ENCODE results near the gene CFHR5.

The CFHR5 gene

GRCh38 chr1:197041486-197042353, 64.4 kb downstream of the CFHR5 start:
- no peak for DNase-seq
- TF ChIP-seq GATA1 (IDR thresholded peaks at IDR 0.05; ENCODE audit: low read depth, low read length) (no peak), POLR2A (IDR thresholded peaks at IDR 0.05; ENCODE audit: low read length) (no peak)

- TF ChIP-seq GATA1 (IDR thresholded peaks at IDR 0.05; ENCODE audit: low read depth, low read length) = no peak
- TF ChIP-seq POLR2A (IDR thresholded peaks at IDR 0.05; ENCODE audit: low read length) = no peak
- DNase-seq = no peak
These were observed 65.5 kb downstream of the CFHR5 start for GRCh38 chr1:197042676-197043341.

DNA sequence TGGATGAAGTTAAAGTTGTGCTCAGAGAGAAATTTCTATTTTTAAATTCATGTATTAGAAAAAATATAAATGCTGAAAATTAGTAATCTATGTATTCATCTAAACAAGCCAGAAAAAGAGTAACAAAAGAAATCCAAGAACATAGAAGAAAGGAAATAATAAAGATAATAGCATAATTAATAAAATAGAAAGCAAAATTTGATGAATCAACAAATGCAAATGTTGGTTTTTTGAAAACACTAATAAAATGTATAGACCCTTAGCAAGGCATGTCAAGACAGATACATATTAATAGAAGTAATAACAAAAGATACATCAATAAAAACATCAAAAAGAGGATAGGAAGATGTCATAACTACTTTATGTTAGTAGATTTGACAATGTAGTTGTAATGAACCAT, 71.7 kb downstream of the CFHR5 start:
- no peak for DNase-seq

More for the DNA sequence above, 71.7 kb downstream of the CFHR5 start:
- TF ChIP-seq GATA1 (IDR thresholded peaks at IDR 0.05; ENCODE audit: low read depth, low read length) (no peak), POLR2A (IDR thresholded peaks at IDR 0.05; ENCODE audit: low read length) (no peak)

All from erythroblast (primary cell).